ENCODE measurements around the gene SCN1B.

Gene SCN1B

DNA sequence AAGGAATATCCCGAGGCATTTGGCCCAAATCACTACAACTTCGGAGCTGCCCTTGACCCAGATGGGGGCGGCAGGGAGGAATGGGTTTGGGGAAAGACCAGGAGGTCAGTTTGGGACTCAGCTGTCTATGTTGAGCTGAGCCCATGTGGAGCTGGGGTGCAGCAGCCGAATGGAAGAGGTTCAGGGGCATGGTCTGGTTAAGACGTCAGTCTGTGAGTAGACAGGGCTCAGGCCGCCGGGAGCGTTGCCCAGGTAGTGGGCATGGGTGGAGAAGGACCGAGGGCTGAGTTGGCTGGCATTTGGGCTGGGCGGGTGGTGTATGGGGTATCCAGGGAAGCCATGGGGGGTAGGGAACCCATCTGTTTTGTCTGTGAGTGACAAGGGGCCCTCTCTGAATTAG is 9.3 kb upstream of the SCN1B start:
- Histone ChIP-seq H3K4me1 (ENCODE audit: insufficient read depth, poor library complexity, severe bottlenecking) (no peaks in the 10 kb centered on the region), H3K4me3 (ENCODE audit: severe bottlenecking) (no peak overlapping the region), H3K27me3 (ENCODE audit: insufficient read depth, poor library complexity, severe bottlenecking) (no peaks in the 10 kb centered on the region), H3K9me3 (ENCODE audit: severe bottlenecking) (no peaks in the 10 kb centered on the region), H3K36me3 (ENCODE audit: low read depth) (peaks cover 45% of the 10 kb centered on the region), H3K27ac (ENCODE audit: poor library complexity, severe bottlenecking) (no peak overlapping the region)
- ATAC-seq (ENCODE audit: low read depth) (no peak), DNase-seq (ENCODE audit: low spot score) (no peak)
- TF ChIP-seq, protein P1, sequence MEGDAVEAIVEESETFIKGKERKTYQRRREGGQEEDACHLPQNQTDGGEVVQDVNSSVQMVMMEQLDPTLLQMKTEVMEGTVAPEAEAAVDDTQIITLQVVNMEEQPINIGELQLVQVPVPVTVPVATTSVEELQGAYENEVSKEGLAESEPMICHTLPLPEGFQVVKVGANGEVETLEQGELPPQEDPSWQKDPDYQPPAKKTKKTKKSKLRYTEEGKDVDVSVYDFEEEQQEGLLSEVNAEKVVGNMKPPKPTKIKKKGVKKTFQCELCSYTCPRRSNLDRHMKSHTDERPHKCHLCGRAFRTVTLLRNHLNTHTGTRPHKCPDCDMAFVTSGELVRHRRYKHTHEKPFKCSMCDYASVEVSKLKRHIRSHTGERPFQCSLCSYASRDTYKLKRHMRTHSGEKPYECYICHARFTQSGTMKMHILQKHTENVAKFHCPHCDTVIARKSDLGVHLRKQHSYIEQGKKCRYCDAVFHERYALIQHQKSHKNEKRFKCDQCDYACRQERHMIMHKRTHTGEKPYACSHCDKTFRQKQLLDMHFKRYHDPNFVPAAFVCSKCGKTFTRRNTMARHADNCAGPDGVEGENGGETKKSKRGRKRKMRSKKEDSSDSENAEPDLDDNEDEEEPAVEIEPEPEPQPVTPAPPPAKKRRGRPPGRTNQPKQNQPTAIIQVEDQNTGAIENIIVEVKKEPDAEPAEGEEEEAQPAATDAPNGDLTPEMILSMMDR (IDR thresholded peaks at IDR 0.05; ENCODE audit: poor library complexity, severe bottlenecking) = no peak

DNA sequence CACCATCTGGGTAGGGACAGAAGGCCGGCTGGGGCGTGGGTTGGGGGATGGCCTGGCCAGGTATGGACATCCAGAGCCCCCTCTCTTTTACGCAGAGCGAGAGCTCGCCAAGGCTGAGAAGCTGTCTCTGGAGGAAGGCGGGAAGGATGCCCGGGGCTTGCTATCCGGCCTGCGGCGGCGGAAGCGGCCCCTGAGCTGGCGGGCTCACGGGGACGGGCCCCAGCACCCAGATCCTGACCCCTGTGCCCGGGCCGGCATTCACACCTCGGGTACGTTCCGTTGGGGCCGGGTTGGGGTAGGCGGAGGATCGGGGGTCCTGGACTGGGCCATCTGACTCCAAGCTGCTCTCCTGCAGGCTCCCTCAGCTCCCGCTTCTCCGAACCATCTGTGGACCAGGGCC is 8.7 kb upstream of the SCN1B start:
- Histone ChIP-seq H3K4me3 (ENCODE audit: severe bottlenecking) (no peak overlapping the region), H3K27me3 (ENCODE audit: insufficient read depth, poor library complexity, severe bottlenecking) (no peaks in the 10 kb centered on the region), H3K4me1 (ENCODE audit: insufficient read depth, poor library complexity, severe bottlenecking) (no peaks in the 10 kb centered on the region), H3K36me3 (ENCODE audit: low read depth) (peaks cover 46% of the 10 kb centered on the region), H3K9me3 (ENCODE audit: severe bottlenecking) (no peaks in the 10 kb centered on the region), H3K27ac (ENCODE audit: poor library complexity, severe bottlenecking) (no peak overlapping the region)
- no peak for ATAC-seq (ENCODE audit: low read depth)
- no peak for DNase-seq (ENCODE audit: low spot score)
- TF ChIP-seq, protein P1 (IDR thresholded peaks at IDR 0.05; ENCODE audit: poor library complexity, severe bottlenecking) = no peak

DNA sequence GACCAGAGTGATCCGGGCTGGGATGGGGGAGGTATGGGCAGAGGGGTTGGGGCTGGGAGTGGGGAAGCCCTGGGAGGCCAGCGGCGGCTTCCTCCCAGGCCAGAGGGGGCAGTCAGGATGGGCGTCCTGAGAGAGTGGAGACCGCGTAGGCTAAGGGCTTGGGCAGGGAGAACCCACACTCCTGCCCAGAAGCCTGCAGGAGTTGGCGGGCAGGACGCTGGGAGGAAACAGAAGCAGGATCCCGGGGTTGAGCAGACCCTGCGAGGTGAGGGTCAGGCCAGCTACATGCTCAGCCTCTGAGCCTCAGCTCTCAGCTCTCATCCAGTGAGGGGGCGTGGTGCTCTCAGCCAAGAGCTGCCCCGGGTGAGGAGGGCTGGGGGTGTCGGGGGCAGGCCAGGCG is 7.8 kb upstream of the SCN1B start:
- Histone ChIP-seq H3K9me3 (ENCODE audit: severe bottlenecking) (no peaks in the 10 kb centered on the region), H3K27ac (ENCODE audit: poor library complexity, severe bottlenecking) (no peak overlapping the region), H3K4me1 (ENCODE audit: insufficient read depth, poor library complexity, severe bottlenecking) (no peaks in the 10 kb centered on the region), H3K27me3 (ENCODE audit: insufficient read depth, poor library complexity, severe bottlenecking) (no peaks in the 10 kb centered on the region), H3K4me3 (ENCODE audit: severe bottlenecking) (no peak overlapping the region), H3K36me3 (ENCODE audit: low read depth) (peaks cover 50% of the 10 kb centered on the region)
- ATAC-seq (ENCODE audit: low read depth) = no peak
- TF ChIP-seq, protein P1 (IDR thresholded peaks at IDR 0.05; ENCODE audit: poor library complexity, severe bottlenecking) = no peak
- DNase-seq (ENCODE audit: low spot score) = no peak

DNA sequence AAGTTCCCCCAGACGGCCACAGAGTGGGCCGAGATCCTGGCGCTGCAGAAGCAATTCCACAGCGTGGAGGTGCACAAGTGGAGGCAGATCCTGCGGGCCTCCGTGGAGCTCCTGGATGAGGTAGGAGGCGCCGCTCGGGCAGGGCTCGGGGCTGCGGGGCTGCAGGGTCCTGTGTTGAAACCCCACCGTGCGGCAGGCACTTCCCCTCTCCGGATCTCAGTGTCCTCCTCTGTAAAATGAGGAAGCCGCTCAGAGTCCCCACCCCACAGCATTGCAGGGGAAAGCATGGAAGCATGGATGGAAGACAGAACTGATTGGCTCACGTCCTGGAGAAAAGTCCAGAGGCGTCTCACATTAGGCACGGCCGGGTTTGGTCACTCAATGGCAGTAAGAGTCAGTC is 6.8 kb upstream of the SCN1B start:
- ATAC-seq (ENCODE audit: low read depth) (no peak), DNase-seq (ENCODE audit: low spot score) (no peak)
- Histone ChIP-seq H3K4me3 (ENCODE audit: severe bottlenecking) (no peak overlapping the region), H3K4me1 (ENCODE audit: insufficient read depth, poor library complexity, severe bottlenecking) (no peaks in the 10 kb centered on the region), H3K27me3 (ENCODE audit: insufficient read depth, poor library complexity, severe bottlenecking) (no peaks in the 10 kb centered on the region), H3K27ac (ENCODE audit: poor library complexity, severe bottlenecking) (no peak overlapping the region), H3K9me3 (ENCODE audit: severe bottlenecking) (no peaks in the 10 kb centered on the region), H3K36me3 (ENCODE audit: low read depth) (peaks cover 45% of the 10 kb centered on the region)
- TF ChIP-seq, protein P1 (IDR thresholded peaks at IDR 0.05; ENCODE audit: poor library complexity, severe bottlenecking) = no peak

DNA sequence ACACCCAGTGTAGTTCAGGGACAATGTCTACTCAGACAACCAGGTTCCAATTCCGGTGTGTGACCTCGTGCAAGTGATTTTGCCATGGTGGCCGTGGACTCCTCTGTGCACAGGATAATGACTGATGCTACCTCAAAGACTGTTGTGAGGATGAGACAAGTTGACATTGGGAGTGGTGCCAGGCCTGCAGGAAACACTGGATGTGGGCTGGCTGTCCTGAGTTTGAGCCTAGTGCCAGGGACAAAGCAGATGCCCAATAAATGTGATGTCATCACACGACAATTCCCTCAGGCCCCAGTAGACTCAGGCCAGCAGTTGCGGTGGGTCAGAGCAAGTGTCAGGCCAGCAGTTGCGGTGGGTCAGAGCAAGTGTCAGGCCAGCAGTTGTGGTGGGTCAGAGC is 6.2 kb upstream of the SCN1B start:
- Histone ChIP-seq H3K9me3 (ENCODE audit: severe bottlenecking) (no peaks in the 10 kb centered on the region), H3K36me3 (ENCODE audit: low read depth) (peaks cover 41% of the 10 kb centered on the region), H3K27ac (ENCODE audit: poor library complexity, severe bottlenecking) (no peak overlapping the region), H3K27me3 (ENCODE audit: insufficient read depth, poor library complexity, severe bottlenecking) (no peaks in the 10 kb centered on the region), H3K4me1 (ENCODE audit: insufficient read depth, poor library complexity, severe bottlenecking) (no peaks in the 10 kb centered on the region), H3K4me3 (ENCODE audit: severe bottlenecking) (no peak overlapping the region)
- DNase-seq (ENCODE audit: low spot score) (no peak), ATAC-seq (ENCODE audit: low read depth) (no peak)
- TF ChIP-seq, protein P1 (IDR thresholded peaks at IDR 0.05; ENCODE audit: poor library complexity, severe bottlenecking) = no peak

Measured in RWPE2 (cell line).